ENCODE data around the gene EXOC3.
A peak's percentile ranks its signal among the peaks of the same experiment; 100 is the strongest.

EXOC3 gene

GRCh38 chr5:427415-428087, 15.4 kb upstream of the EXOC3 start:
- DNase-seq, result no peak

GRCh38 chr5:428219-428618, 14.8 kb upstream of the EXOC3 start:
- no peak for DNase-seq

GRCh38 chr5:428754-429452, 14.1 kb upstream of the EXOC3 start:
- no peak for DNase-seq

GRCh38 chr5:429453-430188, 13.4 kb upstream of the EXOC3 start:
- no peak for DNase-seq

GRCh38 chr5:430214-430925, 12.6 kb upstream of the EXOC3 start:
- no peak for DNase-seq

GRCh38 chr5:431001-431710, 11.8 kb upstream of the EXOC3 start:
- peak; percentile 51 for DNase-seq

- no peak for DNase-seq
Measured at GRCh38 chr5:431711-432050, 11.3 kb upstream of the EXOC3 start.

GRCh38 chr5:432201-432927, 10.6 kb upstream of the EXOC3 start:
- no peak for DNase-seq

GRCh38 chr5:432928-433791, 9.8 kb upstream of the EXOC3 start:
- no peak for DNase-seq

- no peak for DNase-seq
Measured at GRCh38 chr5:433836-434235, 9.1 kb upstream of the EXOC3 start.

GRCh38 chr5:434443-435146, 8.4 kb upstream of the EXOC3 start:
- DNase-seq, result no peak

- DNase-seq, result no peak
Measured at GRCh38 chr5:435156-435790, 7.7 kb upstream of the EXOC3 start.

- peak; percentile 74 for DNase-seq
Measured at GRCh38 chr5:435961-436640, 6.9 kb upstream of the EXOC3 start.

- DNase-seq, result no peak
Measured at GRCh38 chr5:436641-436975, 6.4 kb upstream of the EXOC3 start.

- no peak for DNase-seq
Measured at GRCh38 chr5:437281-437771, 5.7 kb upstream of the EXOC3 start.

- no peak for DNase-seq
Measured at GRCh38 chr5:438481-438981, 4.4 kb upstream of the EXOC3 start.

GRCh38 chr5:439181-439580, 3.8 kb upstream of the EXOC3 start:
- no peak for DNase-seq

GRCh38 chr5:439636-440035, 3.3 kb upstream of the EXOC3 start:
- DNase-seq, result no peak

All from RPMI8226 (cell line).